ENCODE data around the gene KRT7. TPM values are rescaled to one million over a fixed set of nuclear protein-coding genes. Genes with fewer than 3 reads are reported as not detected.

KRT7 gene
- total RNA-seq, 4 donors from 2014 or later: 2.5 to 248 (median 111) TPM

GRCh38 chr12:52259657-52260243, 26.7 kb downstream of the KRT7 start:
- TF ChIP-seq CTCF (IDR thresholded peaks at IDR 0.05): no peak
- DNase-seq (ENCODE audit: low spot score) (peak; percentile 9), ATAC-seq (ENCODE audit: low FRiP score) (no peak)

- ATAC-seq (ENCODE audit: low FRiP score): no peak
- no peak for DNase-seq (ENCODE audit: low spot score)
- no peak for TF ChIP-seq CTCF (IDR thresholded peaks at IDR 0.05)
These were observed 27.5 kb downstream of the KRT7 start for GRCh38 chr12:52260361-52261207.

- no peak for TF ChIP-seq CTCF (IDR thresholded peaks at IDR 0.05)
- ATAC-seq (ENCODE audit: low FRiP score) (no peak), DNase-seq (ENCODE audit: low spot score) (no peak)
These were observed 28.1 kb downstream of the KRT7 start for GRCh38 chr12:52261208-52261484.

- DNase-seq (ENCODE audit: low spot score): no peak
- ATAC-seq (ENCODE audit: low FRiP score): no peak
- TF ChIP-seq CTCF (IDR thresholded peaks at IDR 0.05): no peak
These were observed 29.2 kb downstream of the KRT7 start for GRCh38 chr12:52262286-52262685.

GRCh38 chr12:52263761-52264434, 30.9 kb downstream of the KRT7 start:
- TF ChIP-seq CTCF (IDR thresholded peaks at IDR 0.05): no peak

GRCh38 chr12:52264435-52264825, 31.4 kb downstream of the KRT7 start:
- ATAC-seq (ENCODE audit: low FRiP score) (no peak), DNase-seq (ENCODE audit: low spot score) (no peak)
- no peak for TF ChIP-seq CTCF (IDR thresholded peaks at IDR 0.05)

More at GRCh38 chr12:52263761-52264434, 30.9 kb downstream of the KRT7 start:
- ATAC-seq (ENCODE audit: low FRiP score) (no peak), DNase-seq (ENCODE audit: low spot score) (no peak)

Measured in omental fat pad (tissue), 4 donors.